Naive thymus-derived CD8-positive, alpha-beta T cell (primary cell): ENCODE measurements around the gene ZNF813. TPM values are rescaled to one million over a fixed set of nuclear protein-coding genes. Genes with fewer than 3 reads are reported as not detected.

Experiments
- ATAC-seq, 2 donors: fragments of 150-1000 bp; cut with Tn5 transposase in 1 of 2; sonication (Bioruptor Pico), chemical (Tn5 transposase) in 1 of 2; 1 replicate in 1 of 2; 2 replicates in 1 of 2; pipeline ENCODE4 v1.10.0; 2021; ENCODE audit warnings: mild to moderate bottlenecking in 2 of 2, moderate library complexity in 2 of 2
- POLR2A ChIA-PET: fragments of 350-600 bp; sonication (Branson Sonifier 250); formaldehyde crosslinking; loops from one replicate; lab custom pipeline; 2021; ENCODE audit warnings: antibody characterized with exemption; lab: Charles Lee
- DNase-seq, 10 donors: peaks; one replicate each; pipeline versions ENCODE4 v3.0.0 to v3.0.0-alpha.2; 2020 to 2022
- H3K27ac Mint-ChIP-seq, 10 donors: one replicate each; pipeline ENCODE4 v1.8.0; 2020 to 2022; ENCODE audit warnings: mild to moderate bottlenecking in 10 of 10, mixed read lengths in 10 of 10, moderate library complexity in 4 of 10, inconsistent platforms in 1 of 10
- H3K27me3 Mint-ChIP-seq, 5 donors: one replicate each; pipeline ENCODE4 v1.8.0; 2021 to 2022; ENCODE audit warnings: mixed read lengths in 5 of 5
- H3K36me3 Mint-ChIP-seq, 3 donors: one replicate each; pipeline ENCODE4 v1.8.0; 2020 to 2022; ENCODE audit warnings: mixed read lengths in 3 of 3, mild to moderate bottlenecking in 2 of 3, inconsistent platforms in 1 of 3
- H3K4me1 Mint-ChIP-seq, 4 donors: one replicate each; pipeline ENCODE4 v1.8.0; 2021 to 2022; ENCODE audit warnings: mixed read lengths in 4 of 4
- H3K4me3 Mint-ChIP-seq, 10 donors: one replicate each; pipeline ENCODE4 v1.8.0; 2020 to 2022; ENCODE audit warnings: mild to moderate bottlenecking in 10 of 10, mixed read lengths in 10 of 10, moderate library complexity in 6 of 10, inconsistent platforms in 1 of 10
- H3K9me3 Mint-ChIP-seq, 9 donors: one replicate each; pipeline ENCODE4 v1.8.0; 2020 to 2022; ENCODE audit warnings: mixed read lengths in 9 of 9, mild to moderate bottlenecking in 3 of 9, inconsistent platforms in 1 of 9, moderate library complexity in 1 of 9
- polyA plus RNA-seq, 3 donors: library from polyadenylated mRNA; unstranded; fragments of 300-500 nt; fragmentation: Illumina TruSeq; gene quantifications; one replicate each; pipeline ENCODE4 v1.2.3, GENCODE V29; 2021
- total RNA-seq, 8 experiments: library from RNA in 2 of 8; stranded (reverse) in 2 of 8; gene quantifications; one replicate each; pipeline ENCODE4 v1.2.3 and lab custom pipeline; 2021 to 2026

Gene ZNF813
- total and polyA plus RNA-seq, 5 experiments from 2014 or later: 4.8 to 11.0 (median 6.9) TPM

GRCh38 chr19:53531457-53531856, 63.9 kb downstream of the ZNF813 start:
- peaks cover 0 to 70% (median 19%) of the 10 kb centered on the region in 9 donors for H3K9me3 Mint-ChIP-seq
- peaks cover 0 to 4% (median under 1%) of the 10 kb centered on the region in 4 donors for H3K4me1 Mint-ChIP-seq
- peaks cover 24 to 62% (median 36%) of the 10 kb centered on the region in 3 donors for H3K36me3 Mint-ChIP-seq
- no peak for DNase-seq
- H3K27me3 Mint-ChIP-seq: no peaks in the 10 kb centered on the region
- H3K27ac Mint-ChIP-seq: no peak overlapping the region
- POLR2A ChIA-PET: no interaction called here
- ATAC-seq: no peak
- no peak overlapping the region for H3K4me3 Mint-ChIP-seq

DNA sequence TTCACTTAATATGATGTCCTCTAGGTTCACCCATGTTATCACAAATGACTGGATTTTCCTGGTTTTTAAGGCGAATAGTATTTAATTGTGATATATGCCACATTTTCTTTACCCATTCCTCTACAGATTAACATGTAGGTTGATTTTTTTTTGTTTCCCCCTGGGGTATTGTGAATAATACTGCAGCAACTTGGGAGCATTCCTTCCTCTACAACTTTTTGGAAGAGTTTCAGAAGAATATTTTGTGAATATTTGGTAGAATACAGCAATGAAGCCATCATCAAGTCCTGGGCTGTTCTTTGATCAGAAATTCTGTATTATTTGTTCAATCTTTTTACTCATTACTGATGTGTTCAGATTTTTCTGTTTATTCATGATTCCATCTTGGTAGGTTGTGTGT, 64.8 kb downstream of the ZNF813 start:
- H3K27ac Mint-ChIP-seq: no peak overlapping the region
- peaks cover 21 to 62% (median 35%) of the 10 kb centered on the region in 3 donors for H3K36me3 Mint-ChIP-seq
- H3K4me3 Mint-ChIP-seq: no peak overlapping the region
- ATAC-seq (no peak), DNase-seq (no peak)
- H3K4me1 Mint-ChIP-seq: peaks cover 0 to 4% (median under 1%) of the 10 kb centered on the region in 4 donors
- no peaks in the 10 kb centered on the region for H3K27me3 Mint-ChIP-seq
- H3K9me3 Mint-ChIP-seq: peaks cover 0 to 65% (median 16%) of the 10 kb centered on the region in 9 donors
- POLR2A ChIA-PET: no interaction called here

DNA sequence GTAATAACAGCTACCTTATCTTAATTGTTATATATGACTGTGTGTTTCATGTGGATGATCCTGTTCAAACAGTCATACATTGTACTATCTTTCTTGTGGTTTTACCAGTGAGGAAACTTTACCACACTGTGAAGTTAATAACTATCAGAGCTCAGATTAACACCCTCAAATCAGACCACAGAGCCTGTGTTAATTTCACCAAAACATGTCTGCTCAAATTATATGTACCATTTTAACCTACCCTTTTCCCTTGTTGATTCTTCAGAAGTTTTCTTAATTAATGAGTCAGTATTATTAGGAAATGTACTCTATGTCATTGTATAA, 68.7 kb downstream of the ZNF813 start:
- Mint-ChIP-seq H3K27ac (peak overlapping the region in 6 of 10 donors; percentile 2 to 100 (median 100)), H3K4me3 (peak overlapping the region in 6 of 10 donors; percentile 11 to 96 (median 36)), H3K4me1 (peaks cover 10 to 34% (median 21%) of the 10 kb centered on the region in 4 donors)

DNA sequence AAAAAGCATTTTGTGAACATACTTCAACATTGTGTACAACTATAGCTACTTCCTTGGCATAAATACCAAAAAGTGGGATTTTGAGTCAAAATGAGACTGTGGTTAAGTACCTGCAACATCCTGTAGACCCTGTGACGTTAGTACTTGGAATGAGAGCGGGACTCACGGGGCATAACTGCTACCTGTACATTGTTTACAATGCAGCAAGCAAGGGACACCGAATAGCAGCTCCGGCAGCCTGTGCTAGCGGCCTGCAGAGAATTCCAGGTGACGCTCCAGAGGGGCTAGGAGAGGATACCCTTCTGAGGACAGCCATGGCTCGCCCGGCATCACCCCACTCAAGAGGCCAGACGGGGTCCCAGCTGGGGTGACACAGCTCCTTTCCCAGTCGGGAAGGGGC, 69.6 kb downstream of the ZNF813 start:
- H3K4me1 Mint-ChIP-seq: peaks cover 10 to 41% (median 23%) of the 10 kb centered on the region in 4 donors
- peaks cover 0 to 4% (median 0%) of the 10 kb centered on the region in 5 donors for H3K27me3 Mint-ChIP-seq
- DNase-seq (peak in 3 of 10 donors; percentile 29 to 64 (median 50)), ATAC-seq (no peak)
- POLR2A ChIA-PET: interaction anchor here (1.0 to 1.8 kb wide), 3 partner anchors 15 to 17 kb away, joined by 5 to 16 read pairs (median 5); no protein-coding TSS in a partner anchor
- peaks cover 0 to 53% (median 4%) of the 10 kb centered on the region in 9 donors for H3K9me3 Mint-ChIP-seq
- peak overlapping the region; percentile 63 to 100 (median 100) for H3K27ac Mint-ChIP-seq
- H3K36me3 Mint-ChIP-seq: peaks cover 6 to 56% (median 52%) of the 10 kb centered on the region in 3 donors
- peak overlapping the region; percentile 88 to 98 (median 95) for H3K4me3 Mint-ChIP-seq

More for the DNA sequence above, 68.7 kb downstream of the ZNF813 start:
- DNase-seq (no peak), ATAC-seq (no peak)
- POLR2A ChIA-PET: interaction anchor here (1.5 to 1.8 kb wide), 2 partner anchors 16 kb away, joined by 5 to 16 read pairs; no protein-coding TSS in a partner anchor
- Mint-ChIP-seq H3K27me3 (peaks cover 0 to 4% (median 0%) of the 10 kb centered on the region in 5 donors), H3K9me3 (peaks cover 0 to 59% (median 4%) of the 10 kb centered on the region in 9 donors), H3K36me3 (peaks cover 11 to 55% (median 48%) of the 10 kb centered on the region in 3 donors)

DNA sequence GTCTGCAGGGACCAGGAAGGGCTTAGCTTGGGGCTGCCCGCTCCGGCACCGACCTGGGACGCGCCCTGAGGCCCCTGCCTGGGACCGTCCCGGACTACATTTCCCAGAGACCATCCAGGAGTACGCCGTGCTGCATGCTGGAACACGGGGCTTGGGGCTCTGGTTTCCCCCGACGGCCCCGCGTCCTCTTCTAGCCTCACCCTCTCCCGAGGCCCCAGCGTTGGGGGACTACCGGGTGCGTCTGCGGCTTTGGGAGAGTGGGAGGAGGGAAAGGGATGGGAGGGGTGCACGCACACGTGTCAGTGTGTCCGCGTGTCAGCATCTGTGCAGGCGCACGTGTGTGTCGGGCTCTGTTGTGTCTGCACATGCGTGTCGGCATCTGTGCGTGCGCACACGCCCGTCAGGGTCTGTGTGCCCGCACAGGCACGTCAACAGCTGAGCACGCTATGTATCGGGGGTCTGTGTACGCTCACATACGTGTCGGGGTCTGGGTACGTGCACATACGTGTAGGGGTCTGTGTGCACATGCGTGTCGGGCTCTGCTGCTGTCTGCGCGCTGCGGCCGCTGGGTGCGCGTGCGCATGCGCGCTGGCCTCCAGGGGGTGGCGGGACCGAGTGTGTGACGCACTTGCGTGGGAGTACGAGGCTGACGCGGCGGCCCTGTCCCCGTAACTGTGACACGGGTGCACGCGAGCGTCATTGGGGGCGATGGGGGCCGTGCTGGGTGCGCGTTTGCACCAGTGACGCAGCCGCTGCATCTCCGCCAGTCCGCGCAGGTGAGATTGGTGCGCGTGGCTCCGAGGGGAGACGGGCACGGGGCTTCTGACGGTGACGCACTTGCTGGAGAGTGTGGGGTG, 70.2 kb downstream of the ZNF813 start, which contains the start of gene ZNF331:
Gene ZNF331, plus strand, starts transcription at position 625 of the 857 bp plus-strand sequence. CDS start 31,232 bp downstream, outside the sequence.
- Mint-ChIP-seq H3K4me3 (peak within 1 kb of the TSS; percentile 88 to 98 (median 95)), H3K27ac (peak within 1 kb of the TSS; percentile 95 to 100 (median 100)), H3K9me3 (peaks cover 0 to 46% (median 4%) of the 10 kb centered on the region in 9 donors), H3K27me3 (peaks cover 0 to 4% (median 0%) of the 10 kb centered on the region in 5 donors), H3K4me1 (peaks cover 10 to 46% (median 23%) of the 10 kb centered on the region in 4 donors), H3K36me3 (peaks cover 4 to 60% (median 52%) of the 10 kb centered on the region in 3 donors)
- POLR2A ChIA-PET: interaction anchor here (1.0 to 1.8 kb wide), 5 partner anchors 15 to 17 kb away, joined by 5 to 16 read pairs (median 5); no protein-coding TSS in a partner anchor
- DNase-seq (peak; percentile 85 to 96 (median 96)), ATAC-seq (peak; percentile 76 to 80)

DNA sequence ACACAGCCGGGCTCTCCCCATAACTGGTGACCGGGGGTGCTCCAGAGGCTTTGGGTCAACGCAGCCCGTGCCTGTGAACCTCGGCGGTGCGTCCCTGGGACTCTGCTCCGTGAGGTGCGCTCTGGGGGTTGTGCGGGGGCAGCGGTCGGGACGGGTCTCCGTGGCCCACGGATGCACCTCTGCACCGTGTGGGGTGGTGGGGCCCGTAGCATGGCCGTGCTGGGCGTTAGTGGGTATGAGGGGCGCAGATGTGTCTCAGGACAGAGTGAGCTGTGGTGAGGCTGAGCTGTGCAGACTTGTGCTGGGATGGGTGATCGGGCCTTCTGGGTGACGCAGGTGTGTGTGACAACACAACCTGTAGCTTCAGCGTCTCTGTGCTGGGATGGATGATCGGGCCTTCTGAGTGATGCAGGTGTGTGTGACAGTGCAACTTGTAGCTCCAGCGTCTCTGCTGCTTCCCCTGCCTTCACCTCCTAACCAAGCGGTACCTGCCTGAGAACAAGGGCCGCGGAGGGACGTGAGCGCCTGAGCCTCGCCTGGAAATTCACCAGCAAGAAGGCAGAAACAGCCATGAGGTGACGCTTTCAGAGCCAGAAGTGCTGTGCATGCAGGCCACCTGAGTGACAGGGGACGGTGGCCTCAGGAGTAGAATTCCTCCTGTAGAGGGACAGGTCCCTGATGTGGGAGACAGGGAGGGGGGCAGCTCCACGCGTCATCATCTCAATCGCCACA, 71.0 kb downstream of the ZNF813 start:
- Mint-ChIP-seq H3K36me3 (peaks cover 1 to 61% (median 53%) of the 10 kb centered on the region in 3 donors), H3K4me3 (peak overlapping the region; percentile 88 to 98 (median 95)), H3K27me3 (peaks cover 0 to 4% (median 0%) of the 10 kb centered on the region in 5 donors), H3K27ac (peak overlapping the region; percentile 95 to 100 (median 100)), H3K4me1 (peaks cover 10 to 46% (median 23%) of the 10 kb centered on the region in 4 donors), H3K9me3 (peaks cover 0 to 38% (median 4%) of the 10 kb centered on the region in 9 donors)
- ATAC-seq (peak in 1 of 2 donors; percentile 21), DNase-seq (peak in 2 of 10 donors; percentile 65 to 80)
- POLR2A ChIA-PET: interaction anchor here (1.1 to 1.2 kb wide), 2 partner anchors 16 to 18 kb away, joined by 5 to 7 read pairs; no protein-coding TSS in a partner anchor

GRCh38 chr19:53540091-53540490, 72.6 kb downstream of the ZNF813 start:
- H3K36me3 Mint-ChIP-seq: peaks cover 5 to 67% (median 62%) of the 10 kb centered on the region in 3 donors
- H3K27me3 Mint-ChIP-seq: peaks cover 0 to 4% (median 0%) of the 10 kb centered on the region in 5 donors
- H3K4me1 Mint-ChIP-seq: peaks cover 13 to 46% (median 27%) of the 10 kb centered on the region in 4 donors
- H3K4me3 Mint-ChIP-seq: peak overlapping the region in 9 of 10 donors; percentile 2 to 97 (median 54)
- ATAC-seq: no peak
- H3K9me3 Mint-ChIP-seq: peaks cover 0 to 36% (median 4%) of the 10 kb centered on the region in 9 donors
- POLR2A ChIA-PET: no interaction called here
- DNase-seq: peak in 1 of 10 donors; percentile 11
- H3K27ac Mint-ChIP-seq: peak overlapping the region in 9 of 10 donors; percentile 51 to 100 (median 99)

- no peak for ATAC-seq
- peak in 1 of 10 donors; percentile 13 for DNase-seq
- peaks cover 15 to 51% (median 37%) of the 10 kb centered on the region in 4 donors for H3K4me1 Mint-ChIP-seq
- H3K27me3 Mint-ChIP-seq: peaks cover 0 to 4% (median 0%) of the 10 kb centered on the region in 5 donors
- H3K9me3 Mint-ChIP-seq: peaks cover 0 to 41% (median under 1%) of the 10 kb centered on the region in 9 donors
- peak overlapping the region in 6 of 10 donors; percentile 32 to 77 (median 59) for H3K27ac Mint-ChIP-seq
- POLR2A ChIA-PET: no interaction called here
- H3K36me3 Mint-ChIP-seq: peaks cover 9 to 74% (median 62%) of the 10 kb centered on the region in 3 donors
- peak overlapping the region in 3 of 10 donors; percentile 2 to 32 (median 29) for H3K4me3 Mint-ChIP-seq
These were observed 74.4 kb downstream of the ZNF813 start for GRCh38 chr19:53541971-53542370.

- POLR2A ChIA-PET: no interaction called here
- Mint-ChIP-seq H3K27me3 (no peaks in the 10 kb centered on the region), H3K36me3 (peaks cover 13 to 72% (median 70%) of the 10 kb centered on the region in 3 donors), H3K4me1 (peaks cover 10 to 50% (median 41%) of the 10 kb centered on the region in 4 donors), H3K27ac (peak overlapping the region in 3 of 10 donors; percentile 43 to 56 (median 52)), H3K4me3 (peak overlapping the region in 3 of 10 donors; percentile 8 to 27 (median 10)), H3K9me3 (peaks cover 0 to 48% (median 10%) of the 10 kb centered on the region in 9 donors)
- peak in 2 of 10 donors; percentile 2 to 9 for DNase-seq
- ATAC-seq: peak in 1 of 2 donors; percentile 13
These were observed 77.9 kb downstream of the ZNF813 start for GRCh38 chr19:53545271-53546065.
